IPS DF 19.7 (cell line): ENCODE measurements around the gene NPLOC4.

Experiments
- DNase-seq: peaks from one replicate; pipeline ENCODE4 v3.0.0-alpha.2; 2013; ENCODE audit warnings: low read depth, low spot score

The NPLOC4 gene

GRCh38 chr17:81566461-81567126 is 70.3 kb downstream of the NPLOC4 start:
- DNase-seq: no peak

DNA sequence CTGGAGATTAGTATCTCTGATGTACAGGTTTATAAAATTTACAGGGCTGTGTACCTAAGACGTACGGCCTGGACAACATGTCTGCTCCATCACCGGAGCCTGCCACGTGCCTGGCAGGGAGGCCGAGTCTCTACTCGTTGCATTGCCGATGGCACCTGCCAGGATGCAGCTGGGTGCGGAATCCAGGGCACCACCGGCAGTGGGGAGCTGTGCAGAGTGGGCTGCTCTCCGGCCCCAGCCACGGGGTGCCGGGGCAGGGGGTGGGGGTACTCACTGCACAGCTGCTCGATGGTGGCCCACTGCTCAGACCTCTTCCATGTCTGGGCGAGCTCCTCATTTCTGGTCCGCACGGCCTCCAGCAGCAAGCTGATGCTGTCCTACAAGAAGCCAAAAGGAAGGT is 71.7 kb downstream of the NPLOC4 start:
- no peak for DNase-seq

DNA sequence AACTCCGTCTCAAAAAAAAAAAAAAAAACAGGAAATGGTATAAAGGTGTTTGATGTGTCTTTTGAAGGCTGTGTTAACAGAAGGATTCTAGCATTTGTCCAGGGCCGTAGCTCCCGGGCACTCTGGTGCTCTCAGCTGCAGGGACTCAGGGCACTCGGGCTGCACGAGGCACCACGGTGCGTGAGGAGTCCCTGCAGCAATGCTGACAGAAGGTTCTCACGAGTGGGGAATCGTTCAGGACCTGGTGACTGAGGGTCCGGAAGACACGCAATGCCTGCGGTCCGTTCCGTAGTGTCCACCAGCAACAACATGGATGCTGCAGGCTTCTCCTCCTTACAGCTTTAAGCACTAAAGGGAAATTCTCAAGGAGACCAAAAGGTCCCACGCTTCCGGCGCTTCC is 72.1 kb downstream of the NPLOC4 start:
- DNase-seq: no peak

DNA sequence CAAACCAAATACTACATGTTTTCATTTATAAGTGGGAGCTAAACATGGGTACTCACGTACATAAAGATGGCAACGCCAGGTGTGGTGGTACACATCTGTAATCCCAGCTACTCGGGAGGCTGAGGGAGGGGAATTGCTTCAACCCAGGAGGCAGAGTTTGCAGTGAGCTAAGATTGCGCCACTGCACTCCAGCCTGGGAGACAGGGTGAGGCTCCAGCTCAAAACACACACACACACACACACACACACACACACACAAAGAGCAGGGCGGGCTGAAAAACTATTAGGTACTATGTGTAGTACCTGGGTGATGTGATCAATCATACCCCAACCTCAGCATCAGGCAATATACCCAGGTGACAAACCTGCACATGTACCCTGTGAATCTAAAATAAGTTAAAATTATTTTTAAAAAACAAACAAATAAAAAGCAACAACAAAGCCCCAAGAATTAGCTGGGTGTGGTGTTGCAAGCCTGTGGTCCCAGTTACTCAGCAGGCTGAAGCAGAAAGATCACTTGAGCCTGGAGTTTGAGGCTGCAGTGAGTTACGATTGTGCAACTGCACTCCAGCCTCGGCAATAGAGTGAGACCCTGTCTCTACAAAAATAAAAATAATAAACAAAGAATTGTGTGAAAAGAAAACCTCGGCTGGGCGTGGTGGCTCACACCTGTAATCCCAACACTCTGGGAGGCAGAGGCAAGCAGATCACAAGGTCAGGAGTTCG is 72.9 kb downstream of the NPLOC4 start:
- DNase-seq: no peak

DNA sequence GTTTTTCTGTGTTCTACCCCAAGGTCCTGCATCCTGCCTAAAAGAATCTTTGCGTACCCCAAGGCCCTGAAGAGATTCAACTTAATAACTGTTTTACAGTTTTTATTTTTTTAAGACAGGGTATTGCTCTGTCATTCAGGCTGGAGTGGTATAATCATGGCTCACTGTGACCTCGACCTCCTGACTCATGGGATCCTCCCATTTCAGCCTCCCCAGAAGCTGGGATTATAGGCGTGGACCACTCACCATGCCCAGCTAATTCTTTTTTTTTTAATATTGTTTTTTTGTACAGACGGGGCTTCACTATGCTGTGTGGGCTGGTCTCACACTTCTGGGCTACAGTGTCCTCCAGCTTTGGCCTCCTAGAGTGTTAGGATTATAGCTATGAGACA is 75.4 kb downstream of the NPLOC4 start:
- DNase-seq: no peak

DNA sequence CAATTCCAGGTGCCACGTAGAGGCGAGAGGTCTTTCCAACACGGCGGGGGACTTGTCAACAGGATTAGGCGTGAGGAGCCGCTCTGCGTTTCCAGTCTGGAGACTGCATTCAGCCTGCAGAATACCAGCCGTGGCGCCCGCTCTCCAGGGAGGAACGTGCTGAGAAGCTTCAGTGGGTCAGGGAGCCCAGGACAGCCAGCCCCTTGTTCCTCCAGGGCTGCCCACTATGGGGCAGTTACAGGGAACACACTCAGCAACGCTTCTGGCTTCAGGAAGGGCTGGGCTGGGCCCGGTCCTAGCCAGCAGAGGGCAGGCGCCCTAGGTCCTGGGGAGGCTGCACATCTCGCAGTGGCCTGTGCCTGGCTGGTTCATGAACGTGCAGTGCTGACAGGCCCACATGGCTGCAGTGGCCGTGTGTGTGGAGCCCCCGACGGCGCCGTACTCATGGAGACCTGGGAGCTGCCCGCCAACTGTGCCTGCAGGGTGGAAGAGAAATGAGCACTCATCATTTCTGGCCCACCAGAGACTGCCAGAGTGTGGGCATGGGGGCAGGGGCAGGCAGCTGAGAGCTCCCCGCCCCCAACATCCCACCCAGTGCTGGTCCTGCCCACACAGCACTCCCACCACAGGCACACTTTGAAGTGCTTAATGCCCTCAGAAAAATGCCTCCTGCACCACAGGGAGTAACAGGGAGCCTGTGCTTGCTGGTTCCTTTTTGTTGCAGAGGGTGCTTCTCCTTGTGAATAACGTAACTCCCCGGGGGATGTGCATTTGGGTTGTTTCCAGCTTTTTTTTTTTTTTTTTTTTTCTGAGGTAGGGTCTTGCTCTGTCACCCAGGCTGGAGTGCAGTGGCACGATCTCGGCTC is 77.7 kb downstream of the NPLOC4 start:
- no peak for DNase-seq

DNA sequence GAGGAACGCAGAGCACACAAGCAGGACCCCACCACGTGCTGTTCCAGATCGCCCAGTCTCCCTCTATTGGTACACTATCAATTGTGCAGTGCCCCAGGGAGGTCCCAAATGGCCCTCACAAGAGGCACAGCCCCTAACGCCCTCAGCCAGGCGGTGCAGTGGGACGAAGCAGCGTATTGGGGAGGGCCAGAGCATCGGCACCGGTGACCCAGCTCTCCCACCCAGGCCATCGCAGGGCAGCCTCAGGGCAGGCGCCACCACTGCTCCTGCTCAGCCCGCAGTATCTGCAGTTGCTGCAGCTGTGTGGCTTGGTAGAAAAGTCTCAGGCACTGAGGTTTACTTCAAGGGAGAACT is 78.8 kb downstream of the NPLOC4 start:
- no peak for DNase-seq

- no peak for DNase-seq
Measured at GRCh38 chr17:81557276-81558114, 79.4 kb downstream of the NPLOC4 start.

GRCh38 chr17:81556863-81557262 is 80.0 kb downstream of the NPLOC4 start:
- DNase-seq: no peak

GRCh38 chr17:81556175-81556691 is 80.7 kb downstream of the NPLOC4 start:
- no peak for DNase-seq

GRCh38 chr17:81553616-81554181 is 83.2 kb downstream of the NPLOC4 start:
- no peak for DNase-seq

- peak; percentile 78 for DNase-seq
Measured at GRCh38 chr17:81553018-81553615, 83.8 kb downstream of the NPLOC4 start.

GRCh38 chr17:81552244-81553017 is 84.5 kb downstream of the NPLOC4 start, which contains the start of gene FAAP100:
Gene FAAP100 (minus strand): TSS chr17:81552353. CDS start chr17:81552330, 23 bp downstream.
- no peak for DNase-seq

GRCh38 chr17:81551458-81552243 is 85.3 kb downstream of the NPLOC4 start:
- DNase-seq: no peak

DNA sequence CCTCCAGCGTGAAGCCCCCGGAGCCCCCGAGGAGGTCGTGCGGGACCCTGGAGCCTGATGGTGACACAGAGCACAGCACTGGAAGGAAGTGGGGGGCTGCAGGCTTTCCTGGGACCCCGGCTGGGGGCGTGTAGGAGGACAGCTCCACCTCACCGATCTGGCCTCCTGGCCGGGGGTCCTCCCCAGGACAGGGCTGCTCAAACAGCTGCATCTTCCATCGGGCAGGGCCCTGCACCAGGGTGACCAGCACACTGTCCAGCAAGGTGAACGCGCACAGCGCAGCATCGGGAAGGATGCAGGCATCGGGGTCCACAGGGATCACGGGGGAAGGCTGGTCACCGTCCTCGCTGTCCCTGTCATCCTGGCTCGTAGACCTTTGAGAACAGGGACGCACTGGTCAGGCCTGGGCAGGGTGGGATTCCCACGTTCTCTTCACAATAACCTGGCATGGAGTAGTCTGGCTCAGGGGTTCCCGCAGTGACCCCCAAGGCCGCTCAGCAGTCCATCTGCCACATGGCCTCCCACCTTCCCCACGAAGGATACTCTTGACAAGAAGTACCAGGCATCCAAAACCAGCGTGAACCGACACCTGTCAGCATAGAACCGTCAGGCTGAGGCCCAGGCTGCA is 86.0 kb downstream of the NPLOC4 start:
- DNase-seq: no peak

DNA sequence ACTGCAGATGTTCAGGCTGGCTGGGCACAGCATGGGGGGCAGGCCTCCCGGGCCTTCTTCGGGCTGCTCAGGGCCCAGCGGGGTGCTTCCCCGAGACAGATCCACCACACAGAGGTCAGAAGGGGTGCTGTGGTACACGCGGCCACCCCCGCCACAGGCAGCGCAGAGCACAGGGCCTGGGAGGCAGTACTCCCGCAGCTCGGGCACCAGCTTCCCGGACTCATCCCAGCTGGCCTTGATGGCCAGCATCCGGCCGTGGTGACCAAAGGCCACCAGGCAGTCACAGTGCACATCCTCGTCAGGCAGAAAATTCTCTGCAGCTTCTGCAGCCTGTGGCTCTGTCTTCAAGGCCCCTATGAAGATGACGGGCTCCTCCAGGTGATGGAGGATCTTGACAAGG is 86.6 kb downstream of the NPLOC4 start:
- no peak for DNase-seq

GRCh38 chr17:81549826-81550225 is 87.1 kb downstream of the NPLOC4 start:
- no peak for DNase-seq

DNA sequence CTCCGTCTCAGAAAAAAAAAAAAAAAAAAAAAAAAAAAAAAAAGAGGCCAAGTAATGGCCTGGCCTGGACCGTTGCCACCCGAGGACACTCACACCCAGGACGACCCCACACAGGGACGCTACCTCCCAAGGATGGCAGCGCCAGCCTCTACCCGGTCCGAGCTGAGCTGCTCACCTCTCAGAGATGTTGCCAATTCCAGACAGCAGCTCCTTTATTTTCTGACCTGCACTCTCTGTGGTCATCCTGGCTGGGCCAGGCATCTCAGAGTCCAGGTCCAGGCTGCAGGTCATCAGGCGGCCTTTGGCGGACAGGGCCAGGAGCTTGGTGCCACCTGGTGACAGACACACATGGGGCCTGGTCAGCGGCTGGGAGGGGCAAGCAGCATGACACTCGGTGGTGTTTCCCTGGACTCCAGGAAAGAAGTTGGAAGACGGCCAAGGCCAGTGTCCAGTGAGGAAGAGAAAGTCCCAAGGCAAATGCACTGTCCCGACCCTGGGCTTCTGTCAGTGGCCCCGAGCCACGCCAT is 87.8 kb downstream of the NPLOC4 start:
- no peak for DNase-seq
